GM12865 (cell line): Measurements from ENCODE around the gene TRABD.

ENCODE experiments used
- DNase-seq: peaks from one replicate; pipeline ENCODE4 v3.0.0; 2010; ENCODE audit warnings: low read depth
- H3K4me3 ChIP-seq: 2 replicates; pipeline ENCODE4 v1.5.1; 2011; ENCODE audit warnings: mild to moderate bottlenecking, low read depth, low read length, control low read depth
- CTCF ChIP-seq: IDR thresholded peaks from 2 replicates; pipeline ENCODE4 v1.5.1; 2011; ENCODE audit warnings: low read length, control low read depth, low read depth, inconsistent platforms; ENCODE audit not compliant: insufficient read depth; ENCODE audit errors: missing control alignments

TRABD gene

GRCh38 chr22:50183141-50183971, 2.4 kb upstream of the TRABD start:
- no peak overlapping the region for H3K4me3 ChIP-seq
- no peak for TF ChIP-seq CTCF
- no peak for DNase-seq

- no peak for DNase-seq
- TF ChIP-seq CTCF: no peak
- no peak overlapping the region for H3K4me3 ChIP-seq
Observed at GRCh38 chr22:50184004-50184901, 1.5 kb upstream of the TRABD start.

GRCh38 chr22:50184902-50185374, 775 bp upstream of the TRABD start:
- DNase-seq: no peak
- H3K4me3 ChIP-seq: peak overlapping the region; percentile 67
- TF ChIP-seq CTCF: no peak

GRCh38 chr22:50186181-50186714, 535 bp downstream of the TRABD start:
- peak overlapping the region; percentile 79 for H3K4me3 ChIP-seq
- no peak for TF ChIP-seq CTCF
- DNase-seq: no peak

- TF ChIP-seq CTCF: no peak
- peak overlapping the region; percentile 79 for H3K4me3 ChIP-seq
- peak; percentile 75 for DNase-seq
Observed at GRCh38 chr22:50186761-50187523, 1.2 kb downstream of the TRABD start.

GRCh38 chr22:50188356-50188755, 2.6 kb downstream of the TRABD start:
- DNase-seq: no peak
- no peak overlapping the region for H3K4me3 ChIP-seq
- TF ChIP-seq CTCF: no peak
